Kasumi-1 (cell line): ENCODE results near the gene NIFK.
"Not testable (repeated sequence)": the region's sequence is repeated elsewhere in the genome, so short reads cannot be mapped to it uniquely, and the experiment has no call there.

Experiments
- DNase-seq, 2 experiments: peaks; one replicate each; lab custom pipeline; 2025; lab: John Stamatoyannopoulos, UW

NIFK gene

DNA sequence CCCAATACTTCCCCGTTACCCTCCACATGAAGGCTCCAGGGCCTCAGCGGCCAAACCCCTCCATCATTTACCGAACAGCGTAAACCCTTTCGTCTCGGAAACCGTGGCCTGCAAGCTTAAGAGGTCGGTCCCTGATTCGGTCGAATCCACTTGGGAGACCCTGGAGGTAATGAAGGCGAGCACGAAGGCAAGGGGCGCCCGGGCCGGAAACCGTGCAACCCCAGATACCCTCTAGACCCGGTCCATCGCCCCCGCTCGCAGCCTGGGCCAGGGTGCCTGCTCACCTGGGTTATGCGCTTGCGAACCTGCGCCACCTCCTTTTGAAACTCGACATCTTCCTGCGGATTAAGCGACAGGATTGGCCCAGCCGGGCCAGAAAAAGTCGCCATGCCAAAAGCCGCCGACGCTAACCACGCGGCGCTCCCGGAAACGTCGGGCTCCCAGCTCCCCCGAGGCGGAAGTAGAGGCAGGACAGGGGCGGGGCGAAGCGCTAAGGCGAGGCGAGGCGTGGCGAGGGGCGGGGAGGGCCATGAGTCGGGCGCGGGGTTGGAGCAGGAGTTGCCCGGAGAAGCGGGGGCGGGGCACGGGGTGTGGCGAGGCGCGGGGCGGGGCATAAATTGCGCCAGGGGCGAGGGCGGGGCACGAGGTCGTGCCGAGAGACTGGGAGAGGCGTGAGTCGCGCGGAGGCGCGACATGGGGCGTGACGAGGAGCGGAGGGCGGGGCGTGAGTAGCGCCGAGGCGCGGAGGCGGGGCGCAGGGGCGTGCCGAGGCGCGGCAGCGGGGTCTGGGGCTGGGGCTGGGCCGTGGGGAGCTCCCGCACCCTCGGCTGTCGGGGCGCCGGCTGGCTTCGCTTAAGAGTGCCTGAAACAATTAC lies at the start of gene NIFK:
TSS of gene NIFK (minus strand) at position 414 of the 875 bp plus-strand sequence. CDS start at position 389, 25 bp downstream.
- DNase-seq: peak; percentile 93 to 96

DNA sequence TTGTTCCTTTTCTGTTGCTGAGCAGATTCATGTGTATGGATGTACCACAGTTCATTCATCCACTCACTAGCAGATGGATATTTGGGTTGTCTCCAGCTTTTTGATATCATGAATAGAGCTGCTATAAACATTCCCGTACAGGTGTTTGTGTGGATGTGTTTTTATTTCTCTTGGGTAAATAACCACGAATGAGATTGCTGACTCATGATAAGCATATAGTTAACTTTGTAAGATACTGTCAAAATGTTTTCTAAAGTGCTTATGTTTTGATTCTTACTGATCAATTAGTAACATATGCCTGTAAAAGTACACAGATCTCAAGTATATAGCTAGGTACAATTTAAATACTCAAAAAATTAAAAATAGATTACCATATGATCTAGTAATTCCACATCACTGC lies 46.5 kb upstream of the NIFK start:
- DNase-seq: no peak

DNA sequence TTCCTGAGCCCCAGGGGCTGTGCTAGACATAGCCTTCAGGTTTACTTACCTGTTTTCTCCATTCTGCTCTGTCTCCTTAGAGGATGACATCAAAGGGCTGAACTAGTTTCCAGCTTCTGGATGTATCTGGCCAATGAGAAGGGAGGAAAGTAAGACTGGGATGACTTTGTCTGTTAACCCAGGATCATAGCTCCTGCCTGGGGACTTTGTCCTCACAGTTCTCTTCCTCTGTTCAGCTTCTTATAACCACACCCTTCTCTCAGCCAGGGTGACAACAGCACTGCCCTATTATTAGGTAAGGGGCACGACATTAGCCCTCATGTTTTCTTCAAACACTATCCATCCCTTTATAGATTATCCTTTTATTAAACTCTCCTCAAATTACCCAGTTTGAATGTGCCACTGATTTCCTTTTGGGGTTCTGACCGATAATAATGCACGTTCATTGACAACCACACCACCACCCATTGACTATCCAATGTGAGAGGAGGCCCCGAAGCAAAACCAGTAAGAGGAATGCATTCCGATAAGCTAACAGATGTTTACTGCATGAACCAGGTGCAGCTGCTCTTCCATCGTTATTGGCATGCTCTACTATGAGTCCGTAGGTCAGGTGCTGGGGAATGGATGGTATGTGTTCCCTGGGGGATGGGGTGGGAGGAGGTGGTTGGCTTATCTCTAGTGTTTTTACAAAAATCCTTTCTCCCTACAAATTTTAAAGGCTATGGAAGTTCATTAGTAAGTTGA lies 42.2 kb upstream of the NIFK start:
- DNase-seq: no peak

DNA sequence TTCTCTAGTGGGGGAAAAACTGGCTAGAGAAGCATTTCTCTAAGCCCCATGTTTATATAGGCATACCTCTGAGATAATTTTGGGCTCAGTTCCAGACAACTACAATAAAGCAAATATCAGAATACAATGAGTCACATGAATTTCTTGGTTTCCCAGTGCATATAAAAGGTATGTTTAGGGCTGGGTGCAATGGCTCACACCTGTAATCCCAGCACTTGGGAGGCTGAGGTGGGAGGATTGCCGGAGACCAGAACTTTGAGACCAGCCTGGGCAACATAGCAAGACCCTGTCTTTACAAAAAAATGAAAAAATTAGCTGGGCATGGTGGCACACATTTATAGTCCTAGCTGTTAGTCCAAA lies 41.0 kb upstream of the NIFK start:
- no peak for DNase-seq

DNA sequence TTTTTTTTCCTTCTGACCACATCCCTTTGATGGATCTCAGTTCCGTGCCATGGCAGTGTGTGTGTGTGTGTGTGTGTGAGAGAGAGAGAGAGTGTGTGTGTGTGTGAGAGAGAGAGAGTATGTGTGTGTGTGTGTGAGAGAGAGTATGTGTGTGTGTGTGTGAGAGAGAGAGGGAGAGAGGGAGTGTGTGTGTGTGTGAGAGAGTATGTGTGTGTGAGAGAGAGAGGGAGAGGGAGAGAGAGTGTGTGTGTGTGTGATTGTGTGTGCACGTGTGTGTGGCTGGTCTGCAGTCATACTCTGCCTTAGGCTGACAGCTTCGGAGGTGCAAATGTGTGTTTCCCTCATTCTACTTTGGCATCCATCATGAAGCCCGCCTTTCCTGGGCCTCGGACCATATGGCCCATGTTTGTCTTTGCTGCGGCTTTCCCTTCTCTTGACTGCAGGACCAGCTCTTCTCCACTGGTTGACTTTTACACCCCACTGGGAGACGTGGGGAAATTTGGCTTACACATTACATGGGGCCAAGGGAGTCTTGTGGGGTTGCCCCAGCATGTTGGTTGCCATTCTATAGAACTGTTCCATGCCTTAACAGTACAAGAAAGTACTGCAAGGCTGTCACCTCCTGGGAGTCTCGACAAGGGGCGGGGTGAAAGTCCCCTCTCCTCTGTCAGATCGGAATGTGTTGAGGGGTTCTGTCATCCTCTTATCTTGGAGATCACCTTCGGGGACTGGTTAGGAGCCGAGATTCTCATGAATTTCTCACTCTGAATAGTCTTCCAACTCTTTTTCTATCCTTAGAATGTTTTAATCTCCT lies 40.4 kb upstream of the NIFK start:
- DNase-seq: no peak

DNA sequence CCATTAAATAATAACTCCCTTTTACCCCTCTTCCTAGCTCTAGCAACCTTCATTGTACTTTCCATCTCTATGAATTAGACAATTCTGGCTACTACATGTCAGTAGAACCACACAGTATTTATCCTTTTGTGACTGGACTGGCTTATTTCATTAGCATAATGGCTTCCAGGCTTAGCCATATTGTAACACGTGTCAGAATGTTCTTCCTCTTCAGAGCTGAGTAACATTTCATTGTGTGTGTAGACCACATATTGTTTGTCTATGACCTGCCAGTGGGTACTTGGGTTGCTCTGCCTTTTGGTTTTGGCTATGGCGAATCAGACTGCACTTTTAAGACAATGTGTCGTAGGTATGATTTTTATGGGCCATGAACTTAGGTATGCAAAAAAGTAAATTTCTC lies 39.7 kb upstream of the NIFK start:
- DNase-seq: no peak

DNA sequence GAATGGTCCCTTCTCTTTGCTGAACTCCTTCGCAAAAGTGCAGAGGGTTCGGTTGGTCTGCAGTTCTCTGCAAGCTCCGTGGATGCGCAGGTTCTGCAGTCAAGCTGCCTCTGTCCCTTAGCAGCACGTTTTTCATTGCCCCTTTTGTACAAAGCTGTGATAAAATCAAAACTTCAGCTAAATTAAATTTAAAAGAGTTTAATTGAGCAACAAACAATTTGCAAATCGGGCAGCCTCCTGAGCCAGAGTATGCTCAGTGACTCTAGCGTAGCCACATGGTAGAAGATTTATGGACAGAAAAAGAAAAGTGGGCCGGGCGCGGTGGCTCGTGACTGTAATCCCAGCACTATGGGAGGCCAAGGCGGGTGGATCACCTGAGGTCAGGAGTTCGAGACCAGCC lies 37.6 kb upstream of the NIFK start:
- no peak for DNase-seq

DNA sequence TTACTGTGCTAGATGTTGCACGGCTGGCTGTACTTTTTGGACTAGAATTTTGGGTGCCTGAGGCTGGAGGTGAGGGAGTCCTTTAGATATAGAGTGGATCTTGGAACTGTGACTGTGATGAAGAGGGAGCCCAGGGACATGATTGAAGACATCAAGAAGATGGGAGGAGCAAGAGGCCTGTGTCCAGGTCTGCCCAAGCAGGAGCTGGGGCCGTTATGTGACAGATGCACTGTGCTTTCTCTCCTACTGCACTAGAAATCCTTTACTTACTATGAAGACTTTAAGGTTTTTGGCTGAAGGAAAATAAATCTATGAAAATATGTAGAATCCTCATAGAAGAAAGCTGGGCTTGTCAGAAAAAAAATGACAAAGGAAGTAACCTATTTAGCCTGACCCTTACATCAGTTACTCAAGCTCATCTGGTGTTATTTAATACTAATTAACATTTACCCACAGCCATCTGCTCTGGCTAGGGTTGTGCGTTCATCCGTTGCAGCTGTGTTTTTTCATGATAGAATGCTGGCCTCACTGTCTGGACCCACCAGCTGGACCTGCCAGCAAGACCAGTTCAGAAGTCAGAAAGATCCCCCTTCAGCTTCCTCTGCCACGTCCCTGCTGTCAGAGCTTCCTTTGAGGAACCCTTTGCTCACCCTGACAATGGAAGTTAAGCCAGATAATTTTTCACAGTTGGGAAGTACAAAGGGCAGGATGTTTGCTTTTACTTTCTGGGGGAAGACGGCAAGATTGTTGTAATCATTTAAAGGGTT lies 35.5 kb upstream of the NIFK start:
- DNase-seq: no peak

DNA sequence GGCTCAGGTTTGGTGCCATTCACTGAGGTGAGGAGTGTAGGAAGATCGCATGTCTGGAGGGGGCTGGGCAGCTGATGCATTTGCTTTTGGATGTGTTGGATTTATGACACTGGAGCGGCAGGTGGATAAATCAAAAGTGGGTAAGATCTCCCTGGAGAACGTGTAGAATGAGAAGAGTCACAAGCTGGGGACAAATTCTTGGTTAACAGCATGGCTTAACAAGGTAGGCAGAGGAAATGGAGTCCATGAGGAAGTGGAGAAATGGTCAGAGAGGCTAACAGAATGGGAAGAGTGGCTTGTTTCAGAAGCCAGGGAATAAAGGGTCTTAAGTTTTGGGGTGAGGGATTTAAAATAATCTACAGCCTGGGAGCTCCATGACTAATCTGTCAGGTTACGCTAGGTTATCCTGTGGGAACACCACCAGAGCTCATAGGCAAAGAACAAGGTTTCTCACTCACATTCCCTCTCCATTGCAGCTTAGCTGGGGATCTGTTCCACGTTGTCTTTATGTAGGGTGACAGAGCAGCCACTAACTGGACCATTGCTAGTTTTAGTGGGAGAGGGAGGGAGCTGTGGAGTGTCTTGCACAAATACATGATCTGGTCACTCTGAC lies 31.6 kb upstream of the NIFK start:
- no peak for DNase-seq

DNA sequence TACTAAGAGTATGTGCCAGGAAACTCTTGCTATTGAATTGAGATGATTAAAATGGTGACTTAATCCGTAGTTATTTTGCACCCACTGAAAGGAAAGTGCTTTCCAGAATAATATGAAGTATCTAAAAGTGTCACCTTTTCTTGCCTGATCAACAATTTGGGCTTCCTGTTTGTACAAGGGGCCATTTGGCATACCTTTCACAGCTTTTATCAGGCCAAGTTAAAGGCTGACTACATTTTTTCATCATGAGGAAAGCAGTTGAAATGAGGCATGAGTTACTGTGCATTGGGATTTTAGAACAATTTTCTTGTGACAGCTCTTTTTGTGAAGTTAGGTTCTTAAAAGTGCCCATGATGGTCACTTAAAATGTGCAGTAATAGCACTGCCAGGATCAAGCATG lies 29.9 kb upstream of the NIFK start:
- no peak for DNase-seq

DNA sequence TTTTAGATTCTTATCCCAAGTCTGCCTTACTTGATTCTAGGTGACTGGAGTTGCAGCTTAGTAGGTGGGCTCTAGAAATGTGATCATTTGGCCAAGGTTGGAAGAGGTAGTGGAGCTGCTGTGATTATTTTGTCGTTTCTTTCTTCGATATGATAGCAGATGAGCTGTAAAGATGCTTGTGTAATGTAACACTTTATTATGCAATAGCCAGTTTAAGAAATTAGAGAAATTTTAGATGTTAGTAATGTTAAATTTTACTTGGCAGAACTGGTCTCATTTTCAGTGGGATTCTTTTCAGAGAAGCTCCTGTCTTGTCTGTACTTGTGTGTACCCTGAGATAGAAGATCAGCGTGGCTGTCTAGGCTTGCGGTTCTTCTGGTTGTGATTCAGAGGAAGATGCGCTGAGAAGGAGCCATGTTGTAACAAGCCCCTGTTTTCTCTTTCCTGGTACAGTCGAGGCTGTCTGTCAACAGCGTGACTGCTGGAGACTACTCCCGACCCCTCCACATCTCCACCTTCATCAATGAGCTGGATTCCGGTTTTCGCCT lies 28.1 kb upstream of the NIFK start:
- no peak for DNase-seq

DNA sequence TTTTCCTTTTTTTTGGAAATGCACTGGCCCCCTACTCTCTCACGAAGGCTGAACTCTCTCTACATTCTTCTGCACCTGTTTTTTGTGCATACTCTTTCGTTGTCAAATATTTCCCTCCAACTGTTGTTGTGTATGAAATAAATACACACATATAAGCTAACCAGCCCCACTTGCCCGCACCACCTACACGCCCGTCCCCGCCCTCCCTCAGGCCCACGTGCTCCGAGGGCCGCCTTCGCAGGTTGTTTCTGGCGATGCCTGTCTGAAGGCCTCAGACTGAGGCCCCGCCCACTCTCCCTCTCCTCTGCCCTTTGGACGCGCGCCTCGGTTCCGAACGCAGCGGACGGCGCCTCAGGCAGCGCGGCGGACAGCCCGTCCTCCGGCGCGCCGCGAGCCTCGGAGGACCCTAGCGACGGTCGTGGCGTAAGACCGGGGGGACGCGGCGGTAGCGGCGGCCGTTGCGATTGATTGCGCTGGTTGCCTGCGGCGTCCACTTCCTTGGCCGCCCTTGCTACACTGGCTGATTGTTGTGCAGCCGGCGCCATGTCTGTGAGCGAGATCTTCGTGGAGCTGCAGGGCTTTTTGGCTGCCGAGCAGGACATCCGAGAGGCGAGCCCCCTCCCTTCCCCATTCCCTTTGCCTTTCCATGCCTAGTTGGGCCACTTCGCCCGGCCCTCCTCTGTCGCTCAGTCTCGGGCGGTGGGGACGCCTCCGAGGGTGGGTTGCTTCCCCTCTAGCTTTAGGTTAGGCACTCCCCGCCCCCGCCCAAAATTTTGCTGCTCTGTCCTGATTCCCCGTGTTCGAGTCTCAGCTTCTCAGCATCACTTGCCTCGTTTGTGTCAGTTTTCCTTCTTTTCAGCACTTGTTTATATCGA lies 18.8 kb upstream of the NIFK start, which contains the start of gene TSN:
TSS of gene TSN (plus strand) at position 415 of the 875 bp plus-strand sequence. CDS start at position 544, 129 bp downstream.
- peak; percentile 95 to 97 for DNase-seq

DNA sequence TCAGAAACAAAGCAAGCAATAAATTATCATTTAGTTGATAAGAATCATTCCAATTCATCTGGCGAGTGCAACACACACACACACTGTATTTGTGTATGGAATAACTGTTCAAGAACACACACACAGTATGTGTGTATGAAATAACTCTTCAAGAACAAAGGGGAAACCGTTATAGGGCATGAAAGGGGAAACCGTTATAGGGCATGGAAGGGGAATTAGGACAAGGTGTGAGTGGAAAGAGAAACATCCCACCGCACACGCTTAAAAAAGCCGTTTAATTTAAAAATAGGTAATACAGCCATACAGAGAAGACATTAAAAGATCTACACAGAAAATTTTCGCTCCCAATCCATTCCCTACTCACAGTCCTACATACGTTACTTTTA lies 18.2 kb upstream of the NIFK start:
- DNase-seq: peak; percentile 22 to 37

DNA sequence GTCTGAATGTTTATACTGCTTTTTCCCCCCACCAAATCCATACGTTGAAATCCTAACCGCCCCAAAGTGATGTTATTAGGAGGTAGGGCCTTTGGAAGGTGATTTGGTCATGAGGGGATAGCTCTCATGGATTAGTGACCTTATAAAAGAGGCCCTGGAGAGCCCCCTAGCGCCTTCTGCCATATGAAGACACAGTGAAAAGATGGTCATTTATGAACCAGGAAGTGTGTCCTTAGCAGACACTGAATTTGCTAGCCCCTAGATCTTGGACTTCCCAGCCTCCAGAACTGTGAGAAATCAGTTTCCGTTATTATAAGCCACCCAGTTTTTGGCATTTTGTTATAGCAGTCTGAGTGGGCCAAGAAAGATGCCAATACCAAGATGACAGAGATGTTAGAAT lies 11.5 kb upstream of the NIFK start:
- peak; percentile 14 to 27 for DNase-seq

DNA sequence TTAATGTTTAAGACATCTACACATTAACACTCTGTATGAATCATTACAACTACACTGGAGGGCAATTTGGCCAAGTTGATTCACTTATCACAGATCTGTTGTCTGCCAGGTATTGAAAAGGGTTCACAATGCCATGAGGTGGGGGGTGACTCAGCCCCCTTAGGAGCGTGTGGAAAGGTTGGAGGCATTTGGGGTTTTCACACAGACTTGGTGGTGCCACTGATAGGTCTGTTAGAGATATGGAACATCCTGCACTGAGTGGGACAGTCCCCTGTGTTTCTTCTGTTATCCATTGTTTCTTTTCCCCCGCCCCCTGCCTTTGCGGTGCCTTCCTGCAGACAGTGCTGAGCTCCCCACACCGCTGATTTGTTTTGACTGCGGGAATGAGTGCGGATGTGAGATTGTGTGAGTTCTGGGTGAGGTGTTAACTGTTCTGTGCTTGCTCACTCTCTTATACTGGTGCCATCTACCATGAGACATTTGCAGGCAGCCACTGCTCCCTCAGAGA lies 9.4 kb upstream of the NIFK start:
- DNase-seq: no peak

DNA sequence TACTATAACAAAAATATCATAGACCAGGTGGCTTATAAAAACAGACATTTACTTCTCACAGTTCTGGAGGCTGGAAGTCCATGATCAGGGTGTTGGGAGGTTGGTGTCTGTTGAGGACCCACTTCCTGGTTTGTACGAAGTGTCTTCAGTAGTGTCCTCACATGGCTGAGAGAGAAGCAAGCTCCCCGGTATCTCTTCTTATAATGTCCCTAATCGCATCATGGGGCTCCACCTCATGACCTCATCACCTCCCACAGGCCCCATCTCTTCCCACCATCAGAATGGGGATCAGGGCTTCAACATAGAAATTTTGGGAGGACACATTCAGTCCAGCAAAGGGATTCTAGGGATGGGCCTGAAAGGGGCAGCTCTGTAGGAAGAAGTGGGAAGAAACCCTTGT lies 4.8 kb upstream of the NIFK start:
- DNase-seq: no peak

DNA sequence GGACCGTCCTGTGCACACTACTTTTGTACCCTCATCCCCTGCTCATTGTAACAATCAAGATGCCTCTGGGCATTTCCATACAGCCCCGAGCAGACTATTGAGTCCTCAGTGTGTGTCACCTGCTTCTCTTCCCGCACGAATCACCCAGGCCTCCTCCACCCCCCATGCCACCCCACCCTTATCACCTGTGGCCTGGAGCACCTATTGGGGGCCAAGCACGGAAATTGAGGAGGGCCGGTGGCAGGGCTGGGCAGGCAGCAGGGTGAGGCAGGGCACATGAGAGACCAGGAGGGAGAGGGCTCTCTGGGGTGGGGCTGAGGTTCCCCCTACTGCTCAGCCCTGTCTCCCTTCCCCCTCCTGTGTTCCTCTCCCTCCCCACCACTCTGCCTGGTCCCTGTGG lies 4.3 kb upstream of the NIFK start:
- no peak for DNase-seq

DNA sequence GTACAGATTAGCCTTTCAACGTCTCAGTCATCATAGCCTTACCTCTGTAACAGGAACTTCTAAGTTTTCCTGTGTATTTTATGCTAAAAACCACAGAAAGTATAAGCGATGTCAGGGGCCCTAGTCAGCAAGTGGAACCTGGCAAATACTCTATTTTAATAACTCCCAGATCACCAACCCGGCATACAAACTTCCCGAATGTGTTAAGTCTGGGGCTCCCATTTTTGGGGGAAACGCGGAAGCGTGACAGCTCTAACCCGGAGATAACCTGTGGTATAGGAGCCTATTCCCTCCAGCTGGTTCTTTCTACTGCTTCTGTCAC lies 574 bp downstream of the NIFK start:
- DNase-seq: no peak

DNA sequence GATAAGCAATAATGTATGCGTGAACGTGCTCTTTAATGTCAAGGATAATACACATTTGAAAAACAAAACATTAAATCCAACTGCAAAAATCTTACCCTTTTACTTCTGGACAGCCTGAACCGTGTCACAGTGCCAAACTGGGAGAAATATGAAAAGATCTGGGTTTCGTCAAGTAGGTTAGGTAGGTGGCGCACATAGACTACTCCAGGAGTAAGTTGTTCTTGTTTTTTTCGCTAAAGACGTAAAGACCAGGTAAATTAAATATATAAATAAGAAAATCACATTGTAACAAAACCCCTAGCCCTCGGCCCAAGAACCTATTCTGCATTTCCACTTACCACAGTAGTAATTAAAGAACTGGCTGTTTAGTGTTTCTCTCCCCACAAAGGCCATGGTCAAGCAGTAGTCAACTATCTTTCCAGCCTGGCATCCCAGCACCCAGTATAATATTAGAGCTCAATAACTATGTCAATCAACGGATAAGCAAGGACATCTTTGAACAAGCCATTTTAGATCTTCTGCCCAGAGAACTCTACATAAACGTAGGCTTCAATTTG lies 1.1 kb downstream of the NIFK start:
- peak; percentile 50 to 52 for DNase-seq

DNA sequence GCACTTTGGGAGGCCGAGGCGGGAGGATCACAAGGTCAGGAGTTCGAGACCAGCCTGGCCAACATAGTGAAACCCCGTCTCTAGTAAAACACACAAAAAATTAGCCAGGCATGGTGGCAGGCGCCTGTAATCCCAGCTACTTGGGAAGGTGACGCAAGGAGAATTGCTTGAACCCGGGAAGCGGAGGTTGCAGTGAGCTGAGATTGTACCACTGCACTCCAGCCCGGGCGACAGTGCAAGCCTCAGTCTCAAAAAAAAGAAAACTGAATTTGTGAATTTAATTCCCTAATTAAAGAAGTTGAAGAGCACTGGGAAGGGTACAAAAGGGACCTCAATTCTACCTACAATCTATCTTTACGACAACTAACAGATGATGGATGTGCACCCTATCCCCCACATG lies 2.1 kb downstream of the NIFK start:
- not testable (repeated sequence) for DNase-seq
